NCI-H1417 treated with DMSO at 0.1 percent for 48 hours (cell line): Measurements from ENCODE around the gene SERBP1.
"Not testable (repeated sequence)": the region's sequence is repeated elsewhere in the genome, so short reads cannot be mapped to it uniquely, and the experiment has no call there.

ENCODE experiments used
- DNase-seq: peaks from one replicate; lab custom pipeline; 2025; lab: John Stamatoyannopoulos, UW

SERBP1 gene

DNA sequence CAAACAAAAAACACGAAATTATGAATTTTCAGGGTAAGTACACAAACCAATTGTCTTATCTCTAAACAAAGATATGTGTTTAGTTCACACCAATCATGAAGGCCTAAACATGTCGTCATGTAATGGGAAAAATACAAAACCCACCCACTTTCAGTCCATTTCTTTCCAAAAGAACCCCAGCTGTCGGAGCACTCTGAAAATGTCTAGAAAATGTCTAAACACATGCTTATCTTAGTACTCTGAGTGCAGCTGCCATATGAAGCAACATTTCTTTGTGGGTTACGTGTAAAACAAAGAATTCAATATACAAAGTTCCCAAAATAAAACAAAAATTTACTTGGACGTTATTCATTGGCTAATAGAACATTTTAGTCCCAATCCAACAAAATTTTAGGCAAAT, 22.7 kb downstream of the SERBP1 start:
- no peak for DNase-seq

DNA sequence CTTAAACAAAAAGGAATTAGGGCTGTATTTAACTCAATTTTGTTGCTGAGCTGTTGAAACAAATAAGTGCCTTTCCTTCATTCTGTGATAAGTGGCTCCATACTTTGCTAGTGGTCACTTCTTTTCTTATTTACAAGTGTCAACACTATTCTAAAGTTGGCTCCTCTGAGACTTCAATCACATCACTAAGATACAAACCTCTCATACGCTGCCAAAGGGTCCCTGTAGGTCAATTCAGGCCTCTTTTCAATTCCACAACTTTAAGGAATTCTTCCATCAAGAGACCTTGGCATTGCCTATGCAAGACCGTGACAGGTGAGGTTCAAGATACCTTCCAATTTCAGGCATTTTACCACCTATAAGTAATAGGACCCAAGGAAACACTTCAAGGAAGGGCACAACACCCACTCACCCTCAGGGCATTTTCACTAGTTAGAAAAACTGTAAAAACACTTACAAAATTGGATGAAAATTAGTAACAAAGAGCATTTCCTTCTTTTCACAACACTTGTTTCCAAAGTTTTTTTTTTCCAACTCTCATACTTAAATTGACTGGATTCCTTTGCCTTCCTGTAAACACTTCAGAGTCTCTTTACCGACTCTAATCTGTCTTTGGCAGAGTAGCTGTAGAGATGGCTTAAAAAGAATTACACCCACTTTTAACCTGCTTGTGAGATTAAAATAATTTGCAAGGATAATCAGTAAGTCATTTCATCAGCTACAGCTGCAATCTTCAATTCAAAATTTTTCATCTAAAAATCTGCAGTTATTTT, 24.5 kb downstream of the SERBP1 start:
- no peak for DNase-seq

DNA sequence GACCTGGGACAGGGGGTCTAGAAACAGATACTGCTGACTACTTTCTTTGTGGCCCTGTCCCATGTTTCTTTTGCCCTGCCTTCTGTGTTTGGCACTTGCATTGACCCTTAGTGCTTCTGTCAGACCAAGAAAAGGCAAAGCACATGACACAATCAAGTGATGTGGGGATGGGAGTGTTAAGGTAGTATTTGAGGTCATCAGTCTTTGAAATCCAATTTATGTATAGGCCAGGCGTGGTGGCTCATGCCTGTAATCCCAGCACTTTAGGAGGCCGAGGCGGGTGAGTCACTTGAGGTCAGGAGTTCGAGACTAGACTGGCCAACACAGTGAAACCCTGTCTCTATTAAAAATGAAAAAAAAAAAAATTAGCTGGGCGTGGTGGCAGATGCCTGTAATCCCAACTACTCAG, 26.0 kb downstream of the SERBP1 start:
- DNase-seq, result no peak

DNA sequence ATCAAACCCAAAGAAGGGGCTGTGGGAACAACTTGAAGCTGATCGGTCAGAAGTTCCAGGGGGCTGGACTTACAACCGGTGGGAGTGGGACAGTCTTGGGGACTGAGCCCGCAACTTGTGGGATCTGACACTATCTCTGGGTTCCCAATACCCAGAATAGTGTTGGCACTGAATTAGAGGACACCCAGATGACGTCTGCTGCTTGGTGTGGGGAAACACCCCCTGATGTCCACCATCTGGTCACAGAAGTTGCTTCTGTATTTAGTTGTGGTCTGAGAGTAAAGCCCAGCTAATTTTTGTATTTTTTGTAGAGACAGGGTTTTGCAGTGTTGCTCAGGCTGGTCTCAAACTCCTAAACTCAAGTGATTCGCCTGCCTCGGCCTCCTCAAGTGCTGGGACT, 28.8 kb downstream of the SERBP1 start:
- DNase-seq, result no peak

DNA sequence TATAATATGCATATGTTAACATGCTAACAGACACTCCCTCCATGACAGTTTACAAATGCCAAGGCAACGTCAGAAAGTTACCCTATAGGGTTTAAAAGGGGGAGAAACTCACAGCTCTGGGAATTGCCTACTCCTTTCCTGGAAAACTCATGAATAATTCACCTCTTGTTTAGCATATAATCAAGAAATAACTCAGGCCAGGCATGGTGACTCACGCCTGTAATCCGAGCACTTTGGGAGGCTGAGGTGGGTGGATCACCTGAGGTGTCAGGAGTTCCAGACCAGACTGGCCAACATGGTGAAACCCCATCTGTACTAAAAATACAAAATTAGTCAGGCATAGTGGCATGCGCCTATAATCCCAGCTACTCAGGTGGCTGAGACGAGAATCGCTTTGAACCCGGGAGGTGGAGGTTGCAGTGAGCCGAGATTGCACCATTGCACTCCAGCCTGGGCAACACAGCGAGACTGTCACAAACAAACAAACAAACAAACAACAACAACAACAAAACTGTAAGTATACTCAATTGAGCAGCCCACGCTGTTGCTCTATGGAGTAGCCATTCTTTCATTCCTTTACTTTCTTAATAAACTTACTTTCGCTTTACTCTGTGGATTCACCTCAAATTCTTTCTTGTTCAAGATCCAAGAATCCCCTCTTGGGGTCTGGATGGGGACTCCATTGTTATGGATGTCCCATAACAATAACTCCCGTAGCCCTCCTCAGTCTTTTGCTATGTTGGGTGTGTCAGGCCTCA, 30.0 kb downstream of the SERBP1 start:
- not testable (repeated sequence) for DNase-seq

DNA sequence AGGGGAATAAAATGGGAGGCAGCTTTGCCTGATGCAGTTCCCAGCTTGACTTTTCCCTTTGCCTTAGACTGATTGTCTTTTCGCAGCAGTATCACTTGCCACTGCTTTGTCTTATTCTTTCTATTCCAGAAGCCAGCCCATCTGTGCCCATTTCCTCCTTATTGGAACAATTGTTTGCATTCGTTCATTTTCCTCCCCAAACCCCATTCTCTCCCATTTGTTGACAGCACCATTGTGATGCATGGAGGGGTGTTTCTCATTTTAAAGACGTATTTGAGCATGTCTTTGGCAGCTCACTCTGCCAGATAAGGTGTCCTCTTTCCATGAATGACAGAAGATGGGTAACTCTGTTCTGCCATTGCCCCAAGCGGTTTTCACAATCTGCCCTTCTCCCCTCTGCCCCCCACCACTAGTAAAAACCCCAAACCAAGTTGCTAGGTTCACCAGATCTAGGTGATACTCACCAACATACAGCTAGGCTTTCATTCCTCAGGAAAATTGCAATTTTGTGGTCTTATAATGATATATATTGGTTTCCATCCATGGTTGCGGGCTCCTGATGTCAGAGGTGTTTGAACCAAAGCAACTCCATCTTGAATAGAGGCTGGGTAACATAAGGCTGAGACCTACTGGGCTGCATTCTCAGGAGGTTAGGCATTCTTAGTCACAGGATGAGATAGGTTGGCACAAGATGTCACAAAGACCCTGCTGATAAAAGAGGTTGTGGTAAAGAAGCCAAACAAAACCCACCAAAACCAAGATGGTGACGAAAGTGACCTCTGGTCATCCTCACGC, 30.8 kb downstream of the SERBP1 start:
- DNase-seq, result no peak

DNA sequence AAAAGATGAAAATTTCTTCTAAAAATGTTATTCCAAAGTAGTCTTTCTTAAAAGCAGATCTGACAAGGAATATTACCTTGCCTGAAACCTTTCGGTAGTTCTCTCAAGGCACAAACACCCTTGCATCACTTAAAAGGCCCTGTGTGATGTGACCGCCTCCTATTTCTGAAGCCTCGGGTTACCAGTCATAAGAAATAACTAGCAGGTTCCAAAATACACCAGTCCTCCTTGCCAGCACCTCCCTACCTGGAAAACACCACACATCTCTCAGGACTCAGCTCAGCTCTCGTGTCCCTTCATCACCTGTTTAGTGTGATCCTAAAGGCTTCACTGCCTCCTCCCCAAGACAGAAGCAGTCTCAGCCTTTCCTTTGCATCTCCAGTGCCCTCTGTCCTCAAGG, 35.7 kb downstream of the SERBP1 start:
- DNase-seq, result no peak

DNA sequence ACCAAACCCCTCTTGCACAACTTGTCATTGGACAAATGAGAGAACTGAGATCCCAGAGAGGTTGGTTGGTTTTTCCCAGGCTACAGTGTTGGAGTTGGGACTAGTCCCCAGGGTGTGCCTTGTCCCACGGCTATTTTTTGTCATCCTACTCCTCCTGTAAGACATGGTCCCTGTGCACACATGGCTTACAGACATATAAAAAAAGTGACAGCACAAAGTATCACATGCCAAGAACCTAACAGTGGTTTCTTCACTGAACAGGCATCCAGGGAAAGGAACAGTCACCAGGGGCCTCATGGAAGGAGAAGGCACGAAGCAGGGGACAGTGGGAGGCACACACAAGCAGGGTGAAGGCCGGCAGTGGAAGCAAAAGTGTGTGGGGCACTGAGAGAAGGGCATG, 36.5 kb downstream of the SERBP1 start:
- no peak for DNase-seq

DNA sequence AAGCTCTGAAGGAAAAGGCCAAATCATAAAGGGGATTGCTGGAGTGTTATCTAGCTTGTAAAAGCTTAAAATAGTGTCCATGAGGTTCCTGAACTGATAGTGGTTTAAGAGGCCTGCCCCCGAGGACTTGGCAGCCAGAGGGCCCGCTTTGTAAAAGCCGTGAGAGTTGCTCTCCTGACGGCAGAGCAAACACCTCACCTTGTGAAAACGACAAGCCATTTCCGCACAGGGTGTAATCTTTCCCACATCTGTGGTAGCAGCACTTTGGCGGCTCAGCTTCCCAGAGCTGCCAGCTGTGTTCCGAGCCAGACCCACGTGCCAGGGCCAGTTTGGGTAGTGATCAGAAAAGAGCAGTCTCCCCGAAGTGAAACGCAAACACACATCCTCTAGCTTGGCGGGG, 37.0 kb downstream of the SERBP1 start:
- DNase-seq, result no peak

DNA sequence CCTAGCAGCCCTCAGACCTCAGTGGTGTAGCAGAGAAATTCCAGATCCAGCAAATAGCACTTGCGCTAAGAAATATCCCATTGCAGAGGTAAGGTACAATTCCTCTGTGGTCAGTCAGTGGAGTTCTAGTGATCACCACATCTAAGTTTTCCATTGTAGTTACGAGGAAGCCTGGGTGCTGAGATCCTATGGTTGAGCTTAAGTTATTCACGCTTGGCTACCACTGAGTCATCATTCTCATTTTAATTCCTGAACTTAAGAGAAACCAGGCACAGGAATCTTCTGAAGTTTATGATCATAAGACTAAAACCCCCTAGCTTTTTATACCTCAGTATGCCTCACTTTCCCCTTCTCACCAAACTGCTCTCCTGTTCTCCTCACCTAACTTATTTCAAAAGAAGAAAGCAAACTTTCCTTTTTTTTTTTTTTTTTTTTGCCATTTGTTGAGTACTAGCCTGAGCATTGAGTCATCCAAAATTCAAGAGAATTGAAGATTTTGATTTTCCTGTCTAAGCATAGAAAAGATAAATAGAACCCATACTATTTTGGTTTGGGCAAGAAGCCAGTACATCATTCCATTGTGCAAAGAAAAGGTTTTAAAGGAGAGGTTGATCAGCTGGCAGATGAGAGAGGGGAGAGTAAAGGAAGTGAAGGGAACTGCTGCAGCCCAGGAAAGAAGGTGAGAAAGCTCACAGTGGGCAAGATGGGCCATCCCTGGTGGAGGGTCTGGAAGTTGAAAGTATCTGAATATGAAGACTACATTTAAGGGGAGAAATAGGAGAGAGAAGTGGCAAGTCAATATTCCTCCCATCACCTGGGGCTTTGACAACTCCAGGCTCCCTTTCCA, 39.9 kb downstream of the SERBP1 start:
- DNase-seq, result no peak

DNA sequence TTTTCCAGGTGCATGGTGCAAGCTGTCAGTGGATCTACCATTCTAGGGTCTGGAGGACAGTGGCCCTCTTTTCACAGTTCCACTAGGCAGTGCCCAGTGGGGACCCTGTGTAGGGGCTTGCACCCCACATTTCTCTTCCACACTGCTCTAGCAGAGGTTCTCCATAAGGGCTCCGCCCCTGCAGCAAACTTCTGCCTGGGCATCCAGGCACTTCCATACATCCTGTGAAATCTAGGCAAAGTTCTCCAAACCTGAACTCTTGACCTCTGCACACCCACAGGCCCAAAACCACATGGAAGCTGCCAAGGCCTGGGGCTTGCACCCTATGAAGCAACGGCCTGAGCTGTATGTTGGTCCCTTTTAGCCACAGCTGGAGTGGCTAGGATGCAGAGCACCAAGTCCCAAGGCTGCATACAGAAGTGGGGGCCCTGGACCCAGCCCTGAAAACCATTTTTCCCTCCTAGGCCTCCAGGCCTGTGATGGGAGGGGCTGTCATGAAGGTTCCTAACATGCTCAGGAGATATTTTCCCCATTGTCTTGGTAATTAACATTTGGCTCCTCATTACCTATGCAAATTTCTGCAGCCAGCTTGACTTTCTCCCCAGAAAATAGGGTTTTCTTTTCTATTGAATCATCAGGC, 46.1 kb downstream of the SERBP1 start:
- no peak for DNase-seq

DNA sequence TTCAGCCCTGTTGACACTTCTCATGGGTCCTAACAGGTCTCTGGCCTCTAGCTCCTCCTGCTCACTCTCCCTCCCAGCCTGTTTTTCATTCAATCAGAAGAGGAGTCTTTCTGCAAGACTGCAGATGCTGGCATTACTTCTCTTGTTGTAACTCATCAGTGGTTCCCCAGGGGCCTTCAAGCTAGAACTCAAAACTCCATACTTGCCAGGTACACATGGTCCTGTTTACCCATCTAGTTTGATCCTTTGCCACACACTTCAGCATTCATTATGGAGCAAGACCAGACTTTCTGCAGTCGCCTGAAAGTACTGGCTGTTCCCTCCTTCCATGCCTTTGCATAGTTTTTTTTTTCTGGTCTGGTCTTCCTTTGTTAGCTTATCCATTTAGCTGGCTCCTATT, 47.9 kb downstream of the SERBP1 start:
- DNase-seq, result no peak

DNA sequence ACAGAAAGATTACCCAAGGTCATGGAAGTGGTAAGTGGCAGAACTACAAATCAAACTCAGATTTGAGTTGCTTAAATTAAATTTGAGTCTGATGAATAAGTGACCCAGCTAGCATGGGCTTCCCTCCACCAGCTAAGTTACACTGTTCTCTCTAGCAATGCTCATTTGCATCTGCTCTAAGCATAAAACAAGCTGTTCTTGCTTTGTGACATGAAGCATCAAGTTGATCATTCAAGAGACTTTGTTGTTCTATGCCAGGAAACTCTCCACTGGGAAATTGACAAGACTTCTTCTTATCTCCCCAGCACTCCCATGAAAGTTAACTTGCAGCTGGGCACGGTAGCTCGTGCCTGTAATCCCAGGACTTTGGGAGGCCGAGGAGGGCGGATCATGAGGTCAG, 49.0 kb downstream of the SERBP1 start:
- no peak for DNase-seq

DNA sequence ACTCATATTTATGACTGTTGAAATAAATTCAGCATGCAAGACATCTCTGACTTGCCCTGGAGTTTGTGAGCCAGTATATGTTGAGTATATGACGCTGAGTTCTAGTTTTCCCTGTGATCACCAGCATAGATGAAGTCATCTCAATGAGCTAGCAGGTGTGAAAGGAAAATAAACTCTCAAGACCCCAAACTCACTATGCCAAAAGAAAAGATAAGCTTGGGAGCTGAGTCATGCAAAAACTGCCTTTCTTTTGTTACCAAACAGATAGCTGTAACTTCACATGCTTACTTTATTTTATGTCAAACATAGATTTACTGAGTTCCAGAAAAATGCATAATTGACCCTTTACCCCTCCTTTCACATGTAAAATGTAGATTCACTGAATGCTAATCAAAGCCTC, 52.9 kb downstream of the SERBP1 start:
- no peak for DNase-seq

DNA sequence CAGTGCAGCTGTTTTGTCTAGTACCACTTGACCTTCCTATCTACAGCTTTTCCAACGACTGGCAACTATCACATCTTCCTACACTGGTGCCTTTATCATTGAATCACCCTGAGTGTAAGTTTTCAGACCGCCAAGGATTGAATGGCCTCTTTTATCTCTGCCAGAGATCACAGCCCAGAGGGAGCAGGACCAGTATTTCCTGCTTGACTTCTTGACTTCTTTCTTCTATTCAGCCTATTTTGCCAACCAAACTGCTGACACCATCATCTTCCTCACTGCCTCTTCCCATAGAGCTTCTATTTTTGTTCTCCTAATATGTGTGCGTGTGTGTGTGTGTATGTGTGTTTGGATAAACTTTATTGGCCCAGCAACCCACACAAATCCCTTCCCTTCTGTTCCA, 53.8 kb downstream of the SERBP1 start:
- DNase-seq, result no peak

DNA sequence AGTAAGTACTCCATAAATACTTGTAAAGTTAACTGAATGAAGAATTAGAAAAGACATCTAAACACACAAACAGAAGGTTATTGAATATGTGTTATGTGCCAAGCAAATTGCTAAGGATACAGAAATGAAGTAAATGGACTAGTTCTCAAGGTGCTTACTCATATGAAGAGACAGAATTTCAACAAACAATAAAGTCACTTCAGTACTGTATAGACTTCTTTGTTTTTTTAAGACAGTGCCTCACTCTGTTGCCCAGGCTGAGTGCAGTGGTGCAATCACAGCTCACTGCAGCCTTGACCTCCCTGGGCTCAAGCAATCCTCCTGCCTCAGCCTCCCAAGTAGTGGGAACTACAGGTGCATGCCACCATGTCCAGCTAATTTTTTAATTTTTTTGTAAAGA, 57.3 kb downstream of the SERBP1 start:
- no peak for DNase-seq

DNA sequence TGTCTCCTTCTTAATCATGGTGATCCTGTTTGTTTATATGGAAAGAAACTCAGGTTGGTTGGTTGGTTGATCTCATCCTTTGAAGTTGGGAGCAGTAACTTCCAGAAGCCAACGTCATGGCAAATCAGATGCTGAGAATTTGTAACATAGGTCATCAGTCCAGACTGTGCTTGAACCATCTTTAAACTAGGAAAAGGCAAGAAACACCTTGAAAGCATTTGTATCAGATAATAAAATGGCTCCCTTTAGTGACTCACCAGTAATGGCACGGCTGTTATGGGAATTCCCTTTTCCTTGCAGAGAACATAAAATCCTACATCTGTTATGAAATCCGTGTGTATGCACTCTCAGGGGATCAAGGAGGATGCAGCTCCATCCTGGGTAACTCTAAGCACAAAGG, 58.1 kb downstream of the SERBP1 start:
- no peak for DNase-seq

DNA sequence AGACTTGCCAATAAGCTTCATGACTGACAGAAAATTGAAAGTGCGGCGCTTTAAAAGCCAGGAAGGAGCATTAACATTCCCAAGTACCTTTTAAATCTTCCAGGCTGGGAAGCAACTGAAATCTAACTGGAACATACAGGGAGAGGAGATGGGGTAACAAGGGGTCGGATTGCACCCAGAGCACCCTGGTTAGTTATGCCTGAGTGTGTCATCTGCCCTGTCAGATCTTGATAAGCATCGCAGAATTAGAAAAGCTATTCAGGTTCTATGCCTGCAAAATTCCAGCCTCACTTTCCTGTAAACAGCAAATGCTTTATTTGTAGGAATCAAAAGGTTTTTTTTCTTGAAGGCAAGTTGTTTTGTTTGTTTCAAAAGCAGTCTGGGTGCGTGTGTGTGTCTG, 58.5 kb downstream of the SERBP1 start:
- DNase-seq, result no peak

DNA sequence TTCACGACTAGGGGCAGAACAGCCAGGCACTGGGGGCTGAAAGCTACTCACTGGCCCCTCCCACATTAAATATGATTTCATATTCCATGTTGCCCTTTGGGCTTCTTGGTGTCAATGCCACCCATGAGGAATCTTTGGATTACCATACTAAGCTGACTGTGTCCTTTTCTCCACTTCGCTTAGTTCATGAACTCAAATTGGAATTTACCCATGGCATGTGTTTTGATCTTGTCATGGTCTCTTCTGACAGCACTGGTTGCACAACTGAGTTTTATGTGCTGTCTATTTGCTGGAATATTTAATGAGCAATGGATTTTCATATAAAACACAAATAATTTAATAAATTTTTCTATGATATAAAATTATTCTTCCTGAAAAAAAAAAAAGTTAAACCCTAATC, 59.2 kb downstream of the SERBP1 start:
- DNase-seq, result no peak

DNA sequence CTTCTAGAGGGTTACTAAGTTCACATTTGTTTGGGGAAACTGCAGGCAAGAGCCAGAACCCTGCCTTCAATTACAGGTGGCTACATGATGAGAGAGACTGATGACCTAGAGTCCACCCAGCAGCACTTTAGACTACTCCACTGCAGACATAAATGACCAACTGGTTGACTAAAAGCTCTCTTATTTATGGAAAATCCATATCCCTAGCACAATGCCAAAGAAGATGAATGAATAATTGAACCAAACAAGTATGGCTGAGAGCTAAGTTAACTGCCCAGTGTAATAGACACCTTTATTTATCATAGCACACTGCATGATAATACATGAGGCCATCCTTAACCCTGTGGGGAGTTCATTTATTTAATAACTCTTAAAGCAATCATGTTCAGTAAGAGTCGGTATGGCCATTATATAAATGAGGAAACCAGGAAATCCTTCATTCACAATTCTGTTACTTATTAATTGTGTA, 62.1 kb downstream of the SERBP1 start:
- DNase-seq, result no peak

DNA sequence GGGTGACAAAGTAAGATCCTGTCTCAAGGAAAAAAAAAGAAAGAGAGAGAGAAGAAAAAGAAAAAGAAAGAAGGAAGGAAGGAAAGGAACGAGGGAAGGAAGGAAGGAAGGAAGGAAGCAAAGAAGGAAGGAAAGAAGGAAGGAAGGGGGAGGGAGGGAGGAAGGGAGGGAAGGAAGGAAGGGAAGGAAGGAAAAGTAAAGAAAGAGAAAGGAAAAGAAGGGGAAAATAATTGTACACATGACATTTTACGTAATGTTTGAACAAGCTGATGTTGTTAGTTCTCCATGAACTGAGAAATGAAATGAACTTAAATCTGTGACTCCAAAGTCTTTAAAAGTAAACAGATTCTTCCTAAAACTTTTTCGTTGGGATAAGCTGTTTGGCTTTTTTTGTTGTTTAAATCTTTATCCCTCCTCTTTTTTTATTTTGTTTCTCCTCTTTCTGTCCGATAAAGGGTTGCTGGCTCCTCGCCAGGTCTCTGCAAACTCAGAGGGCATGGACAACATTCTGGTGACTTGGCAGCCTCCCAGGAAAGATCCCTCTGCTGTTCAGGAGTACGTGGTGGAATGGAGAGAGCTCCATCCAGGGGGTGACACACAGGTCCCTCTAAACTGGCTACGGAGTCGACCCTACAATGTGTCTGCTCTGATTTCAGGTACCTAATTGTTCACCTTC, 62.7 kb downstream of the SERBP1 start:
- DNase-seq, result no peak
